Fibroblast of skin of left biceps (primary cell): ENCODE measurements around the gene GPR173.
A peak's percentile ranks its signal among the peaks of the same experiment; 100 is the strongest.

ENCODE experiments used
- DNase-seq, 2 experiments: peaks; one replicate each; pipeline ENCODE4 v3.0.0-alpha.2; 2013; ENCODE audit warnings: low read depth in 2 of 2

GPR173 gene

GRCh38 chrX:53048169-53049126 is at the start of gene GPR173:
GPR173 (plus strand) TSS chrX:53048789; CDS start chrX:53076622, 27,833 bp downstream.
- peak; percentile 28 to 29 for DNase-seq

GRCh38 chrX:53000447-53001135 is 48.0 kb upstream of the GPR173 start:
- DNase-seq = no peak

GRCh38 chrX:53001958-53002357 is 46.6 kb upstream of the GPR173 start:
- DNase-seq = no peak

GRCh38 chrX:53003111-53003510 is 45.5 kb upstream of the GPR173 start:
- no peak for DNase-seq

GRCh38 chrX:53004038-53004437 is 44.6 kb upstream of the GPR173 start:
- no peak for DNase-seq

GRCh38 chrX:53004811-53005210 is 43.8 kb upstream of the GPR173 start:
- DNase-seq = no peak

- DNase-seq = no peak
These were observed 43.3 kb upstream of the GPR173 start for GRCh38 chrX:53005327-53005726.

GRCh38 chrX:53009032-53009431 is 39.6 kb upstream of the GPR173 start:
- DNase-seq = no peak

- no peak for DNase-seq
These were observed 35.3 kb upstream of the GPR173 start for GRCh38 chrX:53013291-53013690.

GRCh38 chrX:53018627-53019026 is 30.0 kb upstream of the GPR173 start:
- no peak for DNase-seq

GRCh38 chrX:53022381-53022780 is 26.2 kb upstream of the GPR173 start:
- DNase-seq = no peak

GRCh38 chrX:53028678-53029077 is 19.9 kb upstream of the GPR173 start:
- DNase-seq = no peak

- no peak for DNase-seq
These were observed 17.2 kb upstream of the GPR173 start for GRCh38 chrX:53031380-53031779.

- no peak for DNase-seq
These were observed 12.4 kb upstream of the GPR173 start for GRCh38 chrX:53036149-53036548.

- DNase-seq = no peak
These were observed 9.4 kb upstream of the GPR173 start for GRCh38 chrX:53039236-53039635.

- DNase-seq = no peak
These were observed 3.6 kb upstream of the GPR173 start for GRCh38 chrX:53044995-53045394.

GRCh38 chrX:53047228-53047627 is 1.4 kb upstream of the GPR173 start:
- DNase-seq = no peak

GRCh38 chrX:53049127-53049517 is 533 bp downstream of the GPR173 start:
- DNase-seq = no peak

- no peak for DNase-seq
These were observed 2.3 kb downstream of the GPR173 start for GRCh38 chrX:53050841-53051240.

GRCh38 chrX:53055244-53055849 is 6.8 kb downstream of the GPR173 start:
- no peak for DNase-seq

- DNase-seq = no peak
These were observed 7.7 kb downstream of the GPR173 start for GRCh38 chrX:53056292-53056691.

GRCh38 chrX:53065104-53065503 is 16.5 kb downstream of the GPR173 start:
- DNase-seq = no peak

- DNase-seq = no peak
These were observed 22.5 kb downstream of the GPR173 start for GRCh38 chrX:53071064-53071463.
